Caki2 (cell line): ENCODE results near the gene LCE1C. TPM values are rescaled to one million over a fixed set of nuclear protein-coding genes. Genes with fewer than 3 reads are reported as not detected.

Experiments used
- DNase-seq: peaks from one replicate; pipeline ENCODE4 v3.0.0-alpha.2; 2015; ENCODE audit warnings: low read depth
- in situ Hi-C: cut with HindIII; loops from 2 replicates; pipeline ENCODE4 v1.10.0; 2016; ENCODE audit warnings: low sequenced_read_pairs, low pct_unique_long_range_greater_than_20kb, mixed read lengths
- total RNA-seq: library from RNA; depleted of rRNA; stranded (reverse); fragments of >200 nt; shearing (Covaris generic); gene quantifications from 2 replicates; pipeline ENCODE4 v1.2.3, GENCODE V29; 2014; ENCODE audit warnings: low replicate concordance; rRNA removed

LCE1C gene
- total RNA-seq, 1 experiment from 2014 or later, result not detected

GRCh38 chr1:152768847-152769533, 37.5 kb downstream of the LCE1C start:
- DNase-seq, result no peak
- in situ Hi-C loops, result no loop called here

GRCh38 chr1:152761609-152762213, 44.7 kb downstream of the LCE1C start:
- in situ Hi-C loops, result no loop called here
- no peak for DNase-seq

GRCh38 chr1:152760551-152761190, 45.8 kb downstream of the LCE1C start:
- DNase-seq, result no peak
- in situ Hi-C loops, result no loop called here

- DNase-seq, result no peak
- in situ Hi-C loops, result no loop called here
Measured at GRCh38 chr1:152759453-152760173, 46.8 kb downstream of the LCE1C start.

- DNase-seq, result no peak
- in situ Hi-C loops, result no loop called here
Measured at GRCh38 chr1:152758636-152759035, 47.8 kb downstream of the LCE1C start.

- in situ Hi-C loops, result no loop called here
- DNase-seq, result no peak
Measured at GRCh38 chr1:152757747-152758146, 48.7 kb downstream of the LCE1C start, which contains the start of gene KPRP. TSS of gene KPRP (plus strand) at chr1:152758025. CDS start at chr1:152759589, 1,564 bp downstream.

- DNase-seq, result no peak
- in situ Hi-C loops, result no loop called here
Measured at GRCh38 chr1:152756872-152757271, 49.6 kb downstream of the LCE1C start.

Other genes with a start within 250 kb of the LCE1C start
- gene LCE3E, start 239.9 kb downstream of the LCE1C start, total RNA-seq, result not detected in 2 replicates
- gene LCE3D, start 226.1 kb downstream of the LCE1C start, total RNA-seq, result not detected in 2 replicates
- not detected in 2 replicates for gene LCE3C, start 206.4 kb downstream of the LCE1C start, total RNA-seq
- not detected in 2 replicates for gene LCE3B, start 192.8 kb downstream of the LCE1C start, total RNA-seq
- gene LCE3A, start 183.5 kb downstream of the LCE1C start, total RNA-seq, result not detected in 2 replicates
- gene LCE2D, start 143.3 kb downstream of the LCE1C start, total RNA-seq, result not detected in 2 replicates
- not detected in 2 replicates for gene LCE2C, start 131.4 kb downstream of the LCE1C start, total RNA-seq
- gene LCE2B, start 120.5 kb downstream of the LCE1C start, total RNA-seq, result not detected in 2 replicates
- not detected in 2 replicates for gene LCE2A, start 108.3 kb downstream of the LCE1C start, total RNA-seq
- not detected in 2 replicates for gene LCE4A, start 98.5 kb downstream of the LCE1C start, total RNA-seq
- gene KPRP, start 48.6 kb downstream of the LCE1C start, total RNA-seq, result not detected in 2 replicates
- gene LCE1F, start 31.5 kb downstream of the LCE1C start, total RNA-seq, result not detected in 2 replicates
- gene LCE1E, start 20.4 kb downstream of the LCE1C start, total RNA-seq, result not detected in 2 replicates
- gene LCE1D, start 9.9 kb downstream of the LCE1C start, total RNA-seq, result not detected in 2 replicates
- gene LCE1B, start 5.3 kb upstream of the LCE1C start, total RNA-seq, result not detected in 2 replicates
- gene LCE1A, start 20.8 kb upstream of the LCE1C start, total RNA-seq, result not detected in 2 replicates
- gene LCE6A, start 36.2 kb upstream of the LCE1C start, total RNA-seq, result not detected in 2 replicates
- gene LCE7A, start 53.3 kb upstream of the LCE1C start, total RNA-seq, result not detected in 2 replicates
- not detected in 2 replicates for gene SMCP, start 71.7 kb upstream of the LCE1C start, total RNA-seq
- not detected in 2 replicates for gene IVL, start 101.9 kb upstream of the LCE1C start, total RNA-seq
- gene SPRR5, start 140.6 kb upstream of the LCE1C start, total RNA-seq, result not detected in 2 replicates
- gene SPRR4, start 164.0 kb upstream of the LCE1C start, total RNA-seq, result not detected in 2 replicates
- gene SPRR1A, start 177.4 kb upstream of the LCE1C start, total RNA-seq, result not detected in 2 replicates
- not detected in 2 replicates for gene SPRR3, start 195.1 kb upstream of the LCE1C start, total RNA-seq
- not detected in 2 replicates for gene SPRR1B, start 224.6 kb upstream of the LCE1C start, total RNA-seq
- gene SPRR2D, start 234.5 kb upstream of the LCE1C start, total RNA-seq, result not detected in 2 replicates